ENCODE data around the gene GARIN1A. TPM values are rescaled to one million over a fixed set of nuclear protein-coding genes. Genes with fewer than 3 reads are reported as not detected.

Gene GARIN1A
- total and polyA plus RNA-seq, 4 donors: 0.50 to 5.4 (median 2.9) TPM

Small RNA genes within 50 kb of the gene (small RNA-seq; reads per million reads assigned to genes)
- 2.1 reads per million, percentile 90 among the genes with 10 or more reads in this experiment for gene RNA5SP242 (ENCODE audit: low replicate concordance)
- not detected for gene RNA5SP243 (ENCODE audit: low replicate concordance)
- gene RNU6-177P (ENCODE audit: low replicate concordance): not detected

Other genes with a start within 250 kb of the GARIN1A start
- gene HILPDA, start 216.4 kb upstream of the GARIN1A start, total RNA-seq: 10 to 100 TPM; 25.1 to 62.1 TPM
- gene HILPDA, start 216.4 kb upstream of the GARIN1A start, polyA plus RNA-seq (ENCODE audit: insufficient read length in 2 of 2): 10 to 100 TPM; 14.4 to 29.5 TPM
- gene METTL2B, start 195.5 kb upstream of the GARIN1A start, total RNA-seq: 10 to 100 TPM; 31.6 to 36.8 TPM
- gene METTL2B, start 195.5 kb upstream of the GARIN1A start, polyA plus RNA-seq (ENCODE audit: insufficient read length in 2 of 2): 10 to 100 TPM; 31.9 to 39.3 TPM
- 100 to 1,000 TPM; 127 to 199 TPM for gene CALU, start 67.1 kb downstream of the GARIN1A start, total RNA-seq
- 10 to 100 TPM; 86.8 to 89.6 TPM for gene CALU, start 67.1 kb downstream of the GARIN1A start, polyA plus RNA-seq (ENCODE audit: insufficient read length in 2 of 2)
- under 1 TPM in 1 of 2 donors, not detected in 1; 0.28 TPM for gene OPN1SW, start 103.5 kb downstream of the GARIN1A start, total RNA-seq
- 1 to 10 TPM; 2.0 to 2.3 TPM for gene OPN1SW, start 103.5 kb downstream of the GARIN1A start, polyA plus RNA-seq (ENCODE audit: insufficient read length in 2 of 2)
- 10 to 100 TPM; 53.9 to 66.6 TPM for gene CCDC136, start 119.7 kb downstream of the GARIN1A start, total RNA-seq
- 100 to 1,000 TPM; 193 to 220 TPM for gene CCDC136, start 119.7 kb downstream of the GARIN1A start, polyA plus RNA-seq (ENCODE audit: insufficient read length in 2 of 2)
- 100 to 1,000 TPM in 1 of 2 donors, 10 to 100 TPM in 1; 77.8 to 125 TPM for gene FLNC, start 158.1 kb downstream of the GARIN1A start, total RNA-seq
- gene FLNC, start 158.1 kb downstream of the GARIN1A start, polyA plus RNA-seq (ENCODE audit: insufficient read length in 2 of 2): 100 to 1,000 TPM; 152 to 187 TPM
- 100 to 1,000 TPM in 1 of 2 donors, 10 to 100 TPM in 1; 82.8 to 147 TPM for gene ATP6V1F, start 190.6 kb downstream of the GARIN1A start, total RNA-seq
- gene ATP6V1F, start 190.6 kb downstream of the GARIN1A start, polyA plus RNA-seq (ENCODE audit: insufficient read length in 2 of 2): 100 to 1,000 TPM; 249 to 261 TPM
- gene KCP, start 238.4 kb downstream of the GARIN1A start, total RNA-seq: 1 to 10 TPM in 1 of 2 donors, under 1 TPM in 1; 0.40 to 1.5 TPM
- 1 to 10 TPM; 1.7 to 2.3 TPM for gene KCP, start 238.4 kb downstream of the GARIN1A start, polyA plus RNA-seq (ENCODE audit: insufficient read length in 2 of 2)